ENCODE measurements around the gene SHCBP1. TPM values are rescaled to one million over a fixed set of nuclear protein-coding genes. Genes with fewer than 3 reads are reported as not detected.

SHCBP1 gene
- total RNA-seq, 4 donors from 2014 or later, result 1.8 TPM; not detected in 3

DNA sequence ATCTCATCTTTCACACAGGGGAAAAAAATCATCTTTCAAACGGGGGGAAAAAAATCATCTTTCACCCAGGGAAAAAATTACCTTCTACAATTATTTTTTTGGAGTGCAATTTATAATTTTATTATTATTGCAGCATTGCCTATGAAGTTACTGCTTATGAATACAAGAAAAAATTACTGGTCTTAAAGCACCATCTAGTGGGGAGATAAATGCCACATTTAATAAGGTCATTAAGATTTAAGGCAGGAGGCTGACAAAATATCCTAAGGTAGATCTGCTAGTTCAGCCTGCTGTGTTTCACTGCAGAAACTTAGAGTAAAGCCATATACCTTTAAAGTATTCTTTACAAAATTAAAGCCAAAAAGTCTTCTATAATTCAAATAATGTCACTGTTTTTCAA lies 13.7 kb downstream of the SHCBP1 start:
- Histone ChIP-seq H3K9me3 (no peaks in the 10 kb centered on the region), H3K27me3 (no peaks in the 10 kb centered on the region), H3K4me1 (no peaks in the 10 kb centered on the region), H3K27ac (no peak overlapping the region), H3K36me3 (no peaks in the 10 kb centered on the region), H3K4me3 (replicated peaks in 1 of 3) (no peak overlapping the region)
- 73 to 76% methylated on average over 1 of the region's 1 CpG for whole genome bisulfite sequencing, 2 donors
- no peak for TF ChIP-seq POLR2A (IDR thresholded peaks at IDR 0.05)
- TF ChIP-seq, protein P1, sequence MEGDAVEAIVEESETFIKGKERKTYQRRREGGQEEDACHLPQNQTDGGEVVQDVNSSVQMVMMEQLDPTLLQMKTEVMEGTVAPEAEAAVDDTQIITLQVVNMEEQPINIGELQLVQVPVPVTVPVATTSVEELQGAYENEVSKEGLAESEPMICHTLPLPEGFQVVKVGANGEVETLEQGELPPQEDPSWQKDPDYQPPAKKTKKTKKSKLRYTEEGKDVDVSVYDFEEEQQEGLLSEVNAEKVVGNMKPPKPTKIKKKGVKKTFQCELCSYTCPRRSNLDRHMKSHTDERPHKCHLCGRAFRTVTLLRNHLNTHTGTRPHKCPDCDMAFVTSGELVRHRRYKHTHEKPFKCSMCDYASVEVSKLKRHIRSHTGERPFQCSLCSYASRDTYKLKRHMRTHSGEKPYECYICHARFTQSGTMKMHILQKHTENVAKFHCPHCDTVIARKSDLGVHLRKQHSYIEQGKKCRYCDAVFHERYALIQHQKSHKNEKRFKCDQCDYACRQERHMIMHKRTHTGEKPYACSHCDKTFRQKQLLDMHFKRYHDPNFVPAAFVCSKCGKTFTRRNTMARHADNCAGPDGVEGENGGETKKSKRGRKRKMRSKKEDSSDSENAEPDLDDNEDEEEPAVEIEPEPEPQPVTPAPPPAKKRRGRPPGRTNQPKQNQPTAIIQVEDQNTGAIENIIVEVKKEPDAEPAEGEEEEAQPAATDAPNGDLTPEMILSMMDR (IDR thresholded peaks at IDR 0.05), result peak in 2 of 6 experiments; percentile 16 to 30
- no peak for DNase-seq
- intact Hi-C loops (cut with DNase I), result no loop called here

DNA sequence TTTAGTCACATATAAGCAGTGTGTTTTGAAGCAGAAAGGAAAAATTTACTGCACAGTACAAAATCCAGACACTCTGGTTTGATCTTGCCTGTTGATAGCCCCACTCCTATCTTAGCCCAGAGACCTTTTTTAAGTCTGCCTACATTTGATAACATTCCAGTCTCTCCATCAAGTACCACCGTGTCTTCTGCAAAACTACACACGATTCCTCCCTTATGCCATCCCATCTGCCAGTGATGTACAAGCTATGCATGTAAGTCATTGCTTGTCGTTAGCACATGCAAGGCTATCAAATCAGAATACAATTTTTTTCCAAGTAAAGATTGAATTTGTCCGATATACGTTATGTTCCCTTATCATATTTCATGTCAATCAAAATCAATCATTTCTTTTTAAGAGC lies 14.9 kb downstream of the SHCBP1 start:
- Histone ChIP-seq H3K27me3 (no peaks in the 10 kb centered on the region), H3K4me1 (no peaks in the 10 kb centered on the region), H3K36me3 (no peaks in the 10 kb centered on the region), H3K27ac (no peak overlapping the region), H3K4me3 (replicated peaks in 1 of 3) (no peak overlapping the region), H3K9me3 (no peaks in the 10 kb centered on the region)
- intact Hi-C loops (cut with DNase I), result no loop called here
- TF ChIP-seq POLR2A (IDR thresholded peaks at IDR 0.05), result no peak
- TF ChIP-seq, protein P1 (IDR thresholded peaks at IDR 0.05), result no peak
- no peak for DNase-seq
- 94 to 95% methylated on average over 5 of the region's 5 CpGs for WGBS, 2 donors

DNA sequence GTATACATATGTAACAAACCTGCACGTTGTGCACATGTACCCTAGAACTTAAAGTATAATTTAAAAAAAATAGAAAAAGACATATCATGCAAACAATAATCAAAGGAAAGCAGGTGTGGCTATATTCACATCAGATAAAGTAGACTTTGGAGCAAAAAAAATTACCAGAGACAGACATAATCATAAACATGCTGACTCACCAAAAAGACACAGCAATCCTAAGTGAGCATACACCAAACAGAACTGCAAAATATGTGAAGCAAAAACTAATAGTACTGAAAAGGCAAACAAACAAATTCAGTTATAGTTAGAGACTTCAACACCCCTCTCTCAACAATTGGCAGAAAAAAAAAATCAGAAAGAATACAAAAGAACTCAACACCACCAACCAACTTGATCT lies 29.9 kb downstream of the SHCBP1 start:
- H3K27ac ChIP-seq, result no peak overlapping the region
- intact Hi-C loops (cut with DNase I), result no loop called here
- no peaks in the 10 kb centered on the region for H3K9me3 ChIP-seq
- 95 to 98% methylated on average over 1 of the region's 1 CpG for WGBS, 2 donors
- no peaks in the 10 kb centered on the region for H3K27me3 ChIP-seq
- H3K4me3 ChIP-seq (replicated peaks in 1 of 3), result no peak overlapping the region
- DNase-seq, result no peak
- no peaks in the 10 kb centered on the region for H3K4me1 ChIP-seq
- no peaks in the 10 kb centered on the region for H3K36me3 ChIP-seq
- TF ChIP-seq POLR2A (IDR thresholded peaks at IDR 0.05), result no peak
- TF ChIP-seq, protein P1 (IDR thresholded peaks at IDR 0.05), result no peak

DNA sequence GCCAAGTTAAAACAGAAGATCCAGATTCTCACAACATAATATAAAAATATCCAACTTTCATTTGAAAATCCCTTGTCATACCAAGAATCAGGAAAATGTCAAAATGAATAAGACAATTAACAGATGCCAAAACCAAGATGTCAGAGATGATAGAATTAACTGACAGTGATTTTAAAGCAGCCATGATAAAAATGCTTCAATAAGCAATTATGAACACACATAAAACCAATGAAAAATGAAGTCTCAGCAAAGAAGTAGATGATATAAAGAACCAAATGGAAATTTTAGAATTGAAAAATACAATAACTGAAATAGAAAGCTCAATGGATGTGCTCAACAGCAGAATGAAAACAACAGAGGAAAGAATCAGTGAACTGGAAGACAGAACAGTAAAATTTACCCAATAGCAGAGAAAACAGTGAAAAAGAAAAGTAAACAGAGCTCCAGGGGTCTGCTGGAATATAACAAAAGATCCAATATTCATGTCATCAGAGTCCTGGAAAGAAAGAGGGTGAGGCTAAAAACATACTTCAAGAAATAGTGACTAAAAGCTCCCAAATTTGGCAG lies 35.1 kb downstream of the SHCBP1 start:
- Histone ChIP-seq H3K27me3 (no peaks in the 10 kb centered on the region), H3K4me1 (no peaks in the 10 kb centered on the region), H3K36me3 (no peaks in the 10 kb centered on the region), H3K4me3 (replicated peaks in 1 of 3) (no peak overlapping the region), H3K27ac (no peak overlapping the region), H3K9me3 (no peaks in the 10 kb centered on the region)
- TF ChIP-seq, protein P1 (IDR thresholded peaks at IDR 0.05), result no peak
- no peak for TF ChIP-seq POLR2A (IDR thresholded peaks at IDR 0.05)
- no peak for DNase-seq
- intact Hi-C loops (cut with DNase I), result no loop called here

DNA sequence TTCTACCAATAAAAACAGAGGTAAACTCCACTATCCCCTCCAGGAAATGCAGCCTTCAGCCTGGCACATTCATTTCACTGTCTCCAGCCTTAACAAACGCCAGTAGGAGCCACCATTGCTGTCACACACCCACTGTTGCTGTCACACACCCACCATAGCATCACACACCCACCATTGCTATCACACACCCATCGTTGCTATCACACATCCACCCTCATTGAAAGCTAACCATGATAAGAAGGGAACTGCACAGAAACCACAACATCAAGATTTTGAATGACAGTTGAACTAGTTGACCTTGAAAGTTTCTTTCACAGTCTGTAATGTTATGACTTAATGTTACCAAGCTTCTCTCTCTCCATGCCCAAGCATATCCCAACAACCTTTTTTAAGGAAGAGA lies 38.1 kb downstream of the SHCBP1 start:
- Histone ChIP-seq H3K4me1 (no peaks in the 10 kb centered on the region), H3K4me3 (replicated peaks in 1 of 3) (no peak overlapping the region), H3K27me3 (no peaks in the 10 kb centered on the region), H3K36me3 (no peaks in the 10 kb centered on the region), H3K9me3 (no peaks in the 10 kb centered on the region), H3K27ac (no peak overlapping the region)
- 83 to 87% methylated on average over 2 of the region's 2 CpGs for WGBS, 2 donors
- no peak for DNase-seq
- intact Hi-C loops (cut with DNase I), result no loop called here
- TF ChIP-seq, protein P1 (IDR thresholded peaks at IDR 0.05), result no peak
- no peak for TF ChIP-seq POLR2A (IDR thresholded peaks at IDR 0.05)

Data from thyroid gland (tissue), 4 donors.